ENCODE results near the gene DIAPH2.

GRCh38 chrX:96685210-96686099, 813 bp downstream of the DIAPH2 start:
- TF ChIP-seq DDIT3 (CRISPR knock-in tag; IDR thresholded peaks at IDR 0.05) (no peak), RARA (CRISPR knock-in tag; IDR thresholded peaks at IDR 0.05) (no peak), CEBPB (IDR thresholded peaks at IDR 0.05; ENCODE audit: borderline replicate concordance, low read depth, low read length) (0 out of 2 replicates have a peak, but pooled peaks have one; percentile 23), MLLT10 (CRISPR knock-in tag; IDR thresholded peaks at IDR 0.05) (no peak), TCF7 (IDR thresholded peaks at IDR 0.05; ENCODE audit: low read depth) (no peak), SMC3 (IDR thresholded peaks at IDR 0.05; ENCODE audit: low read length) (no peak), ZNF530 (CRISPR knock-in tag; IDR thresholded peaks at IDR 0.05; ENCODE audit: low read depth) (no peak)
- TF ChIP-seq, protein P1, sequence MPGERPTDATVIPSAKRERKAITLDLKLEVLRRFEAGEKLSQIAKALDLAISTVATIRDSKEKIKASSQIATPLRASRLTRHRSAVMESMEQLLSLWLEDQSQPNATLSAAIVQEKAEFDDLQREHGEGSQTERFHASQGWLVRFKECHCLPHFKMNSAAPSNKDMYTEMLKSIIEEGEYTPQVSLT (CRISPR knock-in tag; IDR thresholded peaks at IDR 0.05; ENCODE audit: borderline replicate concordance, low read depth): no peak

Measured in HepG2 (cell line).